ENCODE data around the gene DNALI1. TPM values are rescaled to one million over a fixed set of nuclear protein-coding genes. Genes with fewer than 3 reads are reported as not detected.
"Not testable (repeated sequence)": the region's sequence is repeated elsewhere in the genome, so short reads cannot be mapped to it uniquely, and the experiment has no call there.

Gene DNALI1
- polyA plus RNA-seq, 1 donor from 2014 or later, result 33.5 TPM

- H3K9ac ChIP-seq (ENCODE audit: low read length), result no peak overlapping the region
- no peak overlapping the region for H3K4me2 ChIP-seq (ENCODE audit: low read length)
These were observed 19.0 kb downstream of the DNALI1 start for GRCh38 chr1:37575692-37576091.

GRCh38 chr1:37584544-37584943 is 27.8 kb downstream of the DNALI1 start:
- not testable (repeated sequence) for H4K20me1 ChIP-seq (ENCODE audit: insufficient read depth); H3K36me3 ChIP-seq (ENCODE audit: insufficient read depth, low read length)

More at GRCh38 chr1:37575692-37576091, 19.0 kb downstream of the DNALI1 start:
- TF ChIP-seq EZH2 (IDR thresholded peaks at IDR 0.05; ENCODE audit: borderline replicate concordance, insufficient read depth, low read length, poor library complexity, severe bottlenecking), result no peak
- TF ChIP-seq REST (IDR thresholded peaks at IDR 0.05; ENCODE audit: borderline replicate concordance), result no peak
- no peak for TF ChIP-seq POLR2AphosphoS5 (IDR thresholded peaks at IDR 0.05)
- TF ChIP-seq CTCF (IDR thresholded peaks at IDR 0.05; ENCODE audit: poor library complexity, severe bottlenecking), result no peak
- no peak for TF ChIP-seq RAD21 (conservative IDR thresholded peaks at IDR 0.05)
- TF ChIP-seq EP300 (conservative IDR thresholded peaks at IDR 0.05; ENCODE audit: poor library complexity, severe bottlenecking), result no peak
- TF ChIP-seq MXI1 (conservative IDR thresholded peaks at IDR 0.05; ENCODE audit: poor library complexity, severe bottlenecking), result no peak
- no peak for TF ChIP-seq TAF1 (IDR thresholded peaks at IDR 0.05; ENCODE audit: low read depth)
- no peak for TF ChIP-seq SMC3 (conservative IDR thresholded peaks at IDR 0.05; ENCODE audit: poor library complexity)
- Histone ChIP-seq H2AFZ (ENCODE audit: low read depth, low read length) (no peak overlapping the region), H3K4me3 (ENCODE audit: low read length) (no peak overlapping the region), H3K27ac (ENCODE audit: low read length) (no peak overlapping the region), H3K9me2 (ENCODE audit: insufficient read depth, low read length) (no peaks in the 10 kb centered on the region), H3F3A (ENCODE audit: insufficient read depth, low read length, poor library complexity, severe bottlenecking) (no peaks in the 10 kb centered on the region), H3K27me3 (ENCODE audit: insufficient read depth, low read depth, low read length) (no peaks in the 10 kb centered on the region), H3K9me3 (ENCODE audit: low read length) (no peaks in the 10 kb centered on the region), H3K36me3 (ENCODE audit: insufficient read depth, low read length) (no peaks in the 10 kb centered on the region), H4K20me1 (ENCODE audit: insufficient read depth) (no peaks in the 10 kb centered on the region), H3K79me2 (replicated peaks; ENCODE audit: insufficient read depth, low read length) (no peaks in the 10 kb centered on the region)

GRCh38 chr1:37588939-37589338 is 32.2 kb downstream of the DNALI1 start:
- no peaks in the 10 kb centered on the region for H3K27me3 ChIP-seq (ENCODE audit: insufficient read depth, low read depth, low read length)
- TF ChIP-seq MXI1 (conservative IDR thresholded peaks at IDR 0.05; ENCODE audit: poor library complexity, severe bottlenecking) (no peak), RAD21 (conservative IDR thresholded peaks at IDR 0.05) (no peak), SMC3 (conservative IDR thresholded peaks at IDR 0.05; ENCODE audit: poor library complexity) (no peak), EP300 (conservative IDR thresholded peaks at IDR 0.05; ENCODE audit: poor library complexity, severe bottlenecking) (no peak), TAF1 (IDR thresholded peaks at IDR 0.05; ENCODE audit: low read depth) (no peak), POLR2AphosphoS5 (IDR thresholded peaks at IDR 0.05) (no peak), CTCF (IDR thresholded peaks at IDR 0.05; ENCODE audit: poor library complexity, severe bottlenecking) (no peak), EZH2 (IDR thresholded peaks at IDR 0.05; ENCODE audit: borderline replicate concordance, insufficient read depth, low read length, poor library complexity, severe bottlenecking) (no peak)
- H2AFZ ChIP-seq (ENCODE audit: low read depth, low read length), result no peak overlapping the region
- no peaks in the 10 kb centered on the region for H3K9me2 ChIP-seq (ENCODE audit: insufficient read depth, low read length)
- H3K9ac ChIP-seq (ENCODE audit: low read length), result no peak overlapping the region
- peaks cover 5% of the 10 kb centered on the region for H3K36me3 ChIP-seq (ENCODE audit: insufficient read depth, low read length)
- no peak overlapping the region for H3K4me2 ChIP-seq (ENCODE audit: low read length)
- H3K27ac ChIP-seq (ENCODE audit: low read length), result no peak overlapping the region
- H3K79me2 ChIP-seq (replicated peaks; ENCODE audit: insufficient read depth, low read length), result peaks cover 8% of the 10 kb centered on the region
- no peaks in the 10 kb centered on the region for H4K20me1 ChIP-seq (ENCODE audit: insufficient read depth)
- H3K4me3 ChIP-seq (ENCODE audit: low read length), result no peak overlapping the region
- H3F3A ChIP-seq (ENCODE audit: insufficient read depth, low read length, poor library complexity, severe bottlenecking), result no peaks in the 10 kb centered on the region
- H3K9me3 ChIP-seq (ENCODE audit: low read length), result no peaks in the 10 kb centered on the region

More at GRCh38 chr1:37584544-37584943, 27.8 kb downstream of the DNALI1 start:
- H3K27ac ChIP-seq (ENCODE audit: low read length); H3K9me2 ChIP-seq (ENCODE audit: insufficient read depth, low read length); H3K79me2 ChIP-seq (replicated peaks; ENCODE audit: insufficient read depth, low read length); H3K4me3 ChIP-seq (ENCODE audit: low read length); H3F3A ChIP-seq (ENCODE audit: insufficient read depth, low read length, poor library complexity, severe bottlenecking); H2AFZ ChIP-seq (ENCODE audit: low read depth, low read length); H3K9ac ChIP-seq (ENCODE audit: low read length); H3K9me3 ChIP-seq (ENCODE audit: low read length); H3K4me2 ChIP-seq (ENCODE audit: low read length); H3K27me3 ChIP-seq (ENCODE audit: insufficient read depth, low read depth, low read length): not testable (repeated sequence)

Data from neural cell (in vitro differentiated cells).